GM19351 (cell line): ENCODE results near the gene PRKACA.
A peak's percentile ranks its signal among the peaks of the same experiment; 100 is the strongest.

Experiments used
- ATAC-seq: cut with Tn5 transposase; IDR thresholded peaks from one replicate; pipeline ENCODE4 v1.9.1; 2021; ENCODE audit warnings: mild to moderate bottlenecking, moderate library complexity; ENCODE audit not compliant: unreplicated experiment

Gene PRKACA

DNA sequence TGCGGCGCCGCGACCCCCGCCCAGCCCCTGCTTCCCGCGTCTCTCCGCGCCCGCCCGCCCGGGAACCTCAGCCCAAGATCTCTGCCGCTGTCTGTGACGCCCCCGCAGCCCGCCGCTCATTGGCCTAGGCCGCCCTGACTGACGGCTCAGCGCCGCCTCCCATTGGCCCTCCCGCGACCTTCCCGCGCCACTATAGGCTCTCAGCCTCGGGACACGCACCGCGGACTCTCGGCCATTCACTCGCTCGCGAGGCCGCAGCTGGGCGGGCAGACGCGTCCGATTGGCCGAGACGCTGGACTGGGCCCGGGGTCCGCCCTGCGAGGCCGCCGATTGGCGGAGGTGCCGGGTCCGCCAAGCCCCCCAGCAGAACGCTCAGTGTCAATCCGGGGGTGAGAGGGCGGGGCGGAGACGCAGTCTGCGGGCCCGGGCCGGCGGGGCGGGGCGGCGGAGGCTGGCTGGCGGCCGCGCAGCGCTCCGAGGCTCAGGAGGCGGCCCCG lies at the start of gene PRKACA:
Gene PRKACA, minus strand, starts transcription at position 95 of the 497 bp plus-strand sequence. CDS start 215 bp downstream, outside the sequence.
- ATAC-seq, result peak; percentile 88

DNA sequence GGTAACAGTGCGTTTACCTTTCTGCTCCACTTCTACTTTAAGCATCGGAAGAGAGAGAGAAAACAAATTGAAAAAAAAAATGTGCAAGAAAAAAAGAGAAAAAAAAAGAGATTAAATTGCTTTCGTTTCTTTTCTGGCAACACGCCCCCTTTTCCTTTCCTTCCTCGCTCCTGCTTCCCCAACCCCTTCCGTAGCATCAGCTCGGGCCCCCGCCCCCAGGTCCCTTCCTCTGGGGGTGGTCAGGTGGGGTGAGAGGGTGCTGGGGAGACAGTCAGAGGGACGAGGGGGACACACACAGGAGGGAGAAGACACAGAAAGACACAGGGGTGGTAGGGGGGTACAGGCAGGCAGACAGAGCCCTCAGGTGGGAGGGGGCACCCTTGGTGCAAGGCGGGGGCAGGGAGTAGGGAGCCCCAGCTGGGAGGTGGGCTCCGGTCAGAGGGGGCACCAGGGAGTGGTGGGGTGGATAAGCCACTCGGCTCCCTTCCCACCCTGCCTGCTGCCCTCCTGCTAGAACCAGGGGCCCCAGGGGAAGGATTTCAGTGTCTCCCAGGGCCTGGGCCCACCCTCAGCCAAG lies 49.5 kb upstream of the PRKACA start:
- no peak for ATAC-seq

GRCh38 chr19:14165990-14166830 lies 48.6 kb upstream of the PRKACA start:
- ATAC-seq, result no peak

DNA sequence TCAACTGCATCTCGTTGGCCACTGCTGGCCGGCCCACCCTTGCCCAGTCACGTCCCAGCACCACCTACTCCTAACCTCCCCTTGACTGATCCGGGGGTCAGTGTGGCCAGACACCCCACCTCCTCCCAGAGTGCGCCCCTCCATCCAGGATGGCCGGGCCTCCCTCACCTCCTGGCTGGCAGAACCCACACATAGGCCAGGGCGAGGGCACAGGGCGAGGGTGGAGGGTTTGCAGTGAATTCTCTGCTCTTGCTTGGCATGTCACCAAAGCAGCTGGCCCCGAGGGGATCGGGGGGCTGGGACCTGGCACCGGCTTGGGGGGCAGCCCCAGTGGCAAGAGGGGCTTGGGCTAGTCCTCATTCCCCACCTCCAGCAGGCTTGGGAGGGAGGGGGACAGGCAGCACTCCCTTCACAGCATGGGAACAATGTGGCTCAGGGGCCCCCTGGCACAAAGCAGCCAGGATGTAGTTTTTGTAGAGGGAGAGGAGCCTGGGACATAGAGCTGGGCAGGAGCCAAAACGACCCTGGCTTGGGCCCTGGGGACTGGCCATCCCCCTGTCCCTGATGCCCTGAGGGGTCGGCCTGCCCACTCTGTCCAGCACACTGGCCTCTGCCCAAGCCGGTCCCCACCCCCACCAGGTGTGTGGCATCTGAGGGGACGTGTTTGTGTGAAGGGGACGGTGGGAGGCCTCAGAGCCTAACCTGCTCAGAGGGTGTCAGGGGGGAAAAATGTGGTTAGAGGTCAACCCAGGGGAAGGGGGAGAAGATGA lies 47.3 kb upstream of the PRKACA start:
- no peak for ATAC-seq

- no peak for ATAC-seq
Observed at GRCh38 chr19:14164082-14164481, 46.5 kb upstream of the PRKACA start.

- no peak for ATAC-seq
Observed at GRCh38 chr19:14162871-14163297, 45.3 kb upstream of the PRKACA start.

DNA sequence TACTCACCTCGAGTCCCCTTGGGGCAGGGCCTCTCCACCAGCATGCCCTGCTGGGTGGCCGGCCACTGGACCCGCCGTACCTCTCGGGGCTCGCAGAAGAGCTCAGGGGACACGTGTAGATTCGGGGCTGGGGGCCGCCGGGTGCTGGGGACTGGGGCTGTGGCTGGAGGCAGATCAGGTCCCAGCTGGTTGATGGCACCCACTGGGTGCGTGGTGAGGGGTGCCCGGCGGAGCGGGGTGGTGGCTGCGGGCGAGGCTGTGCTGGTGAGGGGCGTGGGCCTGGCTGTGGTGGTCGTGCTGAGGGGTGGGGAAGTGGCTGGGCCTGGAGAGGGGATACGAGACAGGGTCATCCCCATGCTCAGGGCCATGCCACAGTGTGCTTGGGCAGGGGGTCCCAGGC lies 43.7 kb upstream of the PRKACA start:
- no peak for ATAC-seq

- no peak for ATAC-seq
Observed at GRCh38 chr19:14160017-14160703, 42.6 kb upstream of the PRKACA start.

DNA sequence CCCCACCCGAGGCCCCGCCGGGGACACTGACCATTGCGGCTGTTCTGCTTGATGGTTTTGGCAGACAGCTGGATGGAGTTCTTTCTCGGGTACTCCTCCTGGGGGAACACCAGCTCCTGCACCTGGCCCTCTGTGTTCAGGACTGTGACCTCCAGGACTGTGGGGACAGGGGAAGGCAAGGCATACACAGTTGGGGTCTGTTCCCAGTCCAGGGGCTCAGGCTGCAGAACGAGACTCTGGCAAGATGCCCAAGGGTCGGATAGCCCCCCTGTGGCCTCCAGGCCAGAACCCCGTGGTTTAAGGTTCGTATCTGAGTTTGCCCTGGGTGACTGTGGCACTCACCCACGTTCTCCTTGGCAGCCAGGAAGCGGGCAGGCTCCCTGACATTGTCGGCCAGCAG lies 41.5 kb upstream of the PRKACA start:
- no peak for ATAC-seq

GRCh38 chr19:14158276-14159023 lies 40.9 kb upstream of the PRKACA start:
- no peak for ATAC-seq

GRCh38 chr19:14156971-14157717 lies 39.6 kb upstream of the PRKACA start:
- no peak for ATAC-seq

- no peak for ATAC-seq
Observed at GRCh38 chr19:14156122-14156521, 38.6 kb upstream of the PRKACA start.

GRCh38 chr19:14155371-14155770 lies 37.8 kb upstream of the PRKACA start:
- ATAC-seq, result no peak

DNA sequence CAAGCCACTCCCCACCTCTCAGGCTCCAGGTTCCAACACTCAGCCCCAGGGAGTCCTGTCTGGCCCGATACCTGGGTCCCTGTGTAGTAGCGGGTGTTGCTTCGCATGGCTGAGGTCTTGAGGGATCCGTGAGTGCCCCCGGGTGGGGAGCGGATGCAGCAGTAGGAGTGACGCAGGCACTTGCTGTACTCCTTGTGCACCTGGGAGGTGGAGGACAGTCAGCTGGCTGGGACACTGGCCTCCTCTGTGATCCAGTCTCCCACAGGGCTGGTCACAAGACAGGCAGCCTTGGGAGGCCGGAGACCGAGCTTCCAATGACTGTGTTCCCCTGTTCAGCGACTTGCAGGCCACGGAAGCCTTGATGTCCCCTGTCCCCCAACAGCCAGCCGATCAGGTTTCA lies 35.2 kb upstream of the PRKACA start:
- ATAC-seq, result no peak

GRCh38 chr19:14150770-14151661 lies 33.5 kb upstream of the PRKACA start:
- ATAC-seq, result no peak

DNA sequence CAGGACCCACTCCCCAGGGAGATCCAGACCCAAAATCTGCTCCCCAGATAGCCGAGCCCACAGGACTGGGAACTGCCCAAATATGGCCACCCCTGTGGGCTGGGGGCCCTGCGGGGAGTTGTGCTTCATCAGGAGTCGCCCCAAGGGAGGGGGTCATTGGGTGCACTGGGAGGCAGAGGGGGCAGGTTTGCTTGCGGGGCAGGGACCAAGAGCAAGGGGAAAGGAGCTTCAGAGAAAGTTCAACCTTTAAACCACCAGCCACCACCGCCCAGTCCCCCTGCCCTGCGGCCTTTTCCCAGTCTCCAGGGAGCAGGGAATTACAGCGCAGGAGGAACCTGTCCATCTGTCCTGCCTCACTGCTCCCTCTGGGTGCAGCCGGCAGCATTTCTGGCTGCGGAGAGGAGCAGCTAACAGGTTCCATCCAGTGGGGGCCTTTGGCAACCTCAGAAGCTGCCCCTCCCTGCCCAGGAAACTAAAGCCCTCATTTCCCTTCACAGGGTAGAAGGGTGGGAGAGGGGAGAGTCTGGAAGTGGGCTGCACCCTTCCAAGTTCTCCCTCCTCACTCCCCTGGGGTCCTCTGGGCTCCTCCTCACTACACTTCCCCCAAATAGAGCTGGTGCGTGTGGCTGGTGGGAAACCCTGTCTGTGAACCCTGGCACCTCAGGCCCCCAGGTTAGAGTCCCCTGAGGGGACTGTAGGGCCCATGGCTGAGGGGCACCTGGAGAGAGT lies 32.6 kb upstream of the PRKACA start:
- ATAC-seq, result no peak

- no peak for ATAC-seq
Observed at GRCh38 chr19:14149509-14149994, 32.0 kb upstream of the PRKACA start.
